Skin of body (tissue), 3 donors: Measurements from ENCODE around the gene SYNPR. TPM values are rescaled to one million over a fixed set of nuclear protein-coding genes. Genes with fewer than 3 reads are reported as not detected.
"Not testable (repeated sequence)": the region's sequence is repeated elsewhere in the genome, so short reads cannot be mapped to it uniquely, and the experiment has no call there.

ENCODE experiments used
- DNase-seq: peaks from one replicate; lab custom pipeline; 2025; lab: John Stamatoyannopoulos, UW
- small RNA-seq: library from RNA; depleted of rRNA; stranded (forward); fragments of <200 nt; gene quantifications from one replicate; pipeline ENCODE3, GENCODE V24; 2014; ENCODE audit warnings: low replicate concordance
- total RNA-seq: library from RNA; depleted of rRNA; stranded (reverse); fragments of >200 nt; gene quantifications from one replicate; pipeline ENCODE4 v1.2.3, GENCODE V29; 2014

Gene SYNPR
- total RNA-seq, 1 donor from 2014 or later: 0.20 TPM

- no peak for DNase-seq
Measured at GRCh38 chr3:63617391-63617790, 339.3 kb downstream of the SYNPR start.

- DNase-seq: peak; percentile 27
Measured at GRCh38 chr3:63624941-63625560, 346.9 kb downstream of the SYNPR start.

GRCh38 chr3:63631670-63632069 lies 353.6 kb downstream of the SYNPR start:
- no peak for DNase-seq

- DNase-seq: no peak
Measured at GRCh38 chr3:63635186-63635585, 357.1 kb downstream of the SYNPR start.

GRCh38 chr3:63639806-63640205 lies 361.7 kb downstream of the SYNPR start:
- DNase-seq: no peak

- DNase-seq: no peak
Measured at GRCh38 chr3:63642488-63642887, 364.4 kb downstream of the SYNPR start.

- DNase-seq: no peak
Measured at GRCh38 chr3:63644212-63644797, 366.2 kb downstream of the SYNPR start.

- DNase-seq: not testable (repeated sequence)
Measured at GRCh38 chr3:63644928-63645781, 367.0 kb downstream of the SYNPR start.

GRCh38 chr3:63652066-63652725 lies 374.1 kb downstream of the SYNPR start, which contains the start of gene SNTN:
TSS of gene SNTN (plus strand) at chr3:63652675. CDS start at chr3:63652688, 13 bp downstream.
- no peak for DNase-seq

- no peak for DNase-seq
Measured at GRCh38 chr3:63654211-63654610, 376.1 kb downstream of the SYNPR start.

- DNase-seq: no peak
Measured at GRCh38 chr3:63654931-63655330, 376.8 kb downstream of the SYNPR start.

- no peak for DNase-seq
Measured at GRCh38 chr3:63655519-63655918, 377.4 kb downstream of the SYNPR start.

- no peak for DNase-seq
Measured at GRCh38 chr3:63656786-63657185, 378.7 kb downstream of the SYNPR start.

- no peak for DNase-seq
Measured at GRCh38 chr3:63661242-63661641, 383.1 kb downstream of the SYNPR start.

- DNase-seq: no peak
Measured at GRCh38 chr3:63662011-63662410, 383.9 kb downstream of the SYNPR start.

- no peak for DNase-seq
Measured at GRCh38 chr3:63662500-63662899, 384.4 kb downstream of the SYNPR start.

Small RNA genes within 50 kb of the gene (small RNA-seq; reads per million reads assigned to genes)
- not detected for gene RNA5SP134
